Activated naive CD8-positive, alpha-beta T cell treated with anti-CD3 and anti-CD28 coated beads, Interleukin-2, amount 50 U/mL, for 24 hours (primary cell): ENCODE measurements around the gene RTTN.
A peak's percentile ranks its signal among the peaks of the same experiment; 100 is the strongest.

Experiments used
- ATAC-seq: fragments of 150-1000 bp; cut with Tn5 transposase; one replicate; pipeline ENCODE4 v1.10.0; 2021
- DNase-seq: peaks from one replicate; pipeline ENCODE4 v3.0.0; 2021
- H3K27ac Mint-ChIP-seq: one replicate; pipeline ENCODE4 v1.8.0; 2021; ENCODE audit warnings: mild to moderate bottlenecking, mixed read lengths
- H3K27me3 Mint-ChIP-seq: one replicate; pipeline ENCODE4 v1.8.0; 2021; ENCODE audit warnings: mixed read lengths
- H3K36me3 Mint-ChIP-seq: one replicate; pipeline ENCODE4 v1.8.0; 2021; ENCODE audit warnings: low read depth, mixed read lengths
- H3K4me1 Mint-ChIP-seq: one replicate; pipeline ENCODE4 v1.8.0; 2021; ENCODE audit warnings: mixed read lengths
- H3K4me3 Mint-ChIP-seq: one replicate; pipeline ENCODE4 v1.8.0; 2021; ENCODE audit warnings: mild to moderate bottlenecking, moderate library complexity, mixed read lengths
- H3K9me3 Mint-ChIP-seq: one replicate; pipeline ENCODE4 v1.8.0; 2021; ENCODE audit warnings: mixed read lengths

The RTTN gene

DNA sequence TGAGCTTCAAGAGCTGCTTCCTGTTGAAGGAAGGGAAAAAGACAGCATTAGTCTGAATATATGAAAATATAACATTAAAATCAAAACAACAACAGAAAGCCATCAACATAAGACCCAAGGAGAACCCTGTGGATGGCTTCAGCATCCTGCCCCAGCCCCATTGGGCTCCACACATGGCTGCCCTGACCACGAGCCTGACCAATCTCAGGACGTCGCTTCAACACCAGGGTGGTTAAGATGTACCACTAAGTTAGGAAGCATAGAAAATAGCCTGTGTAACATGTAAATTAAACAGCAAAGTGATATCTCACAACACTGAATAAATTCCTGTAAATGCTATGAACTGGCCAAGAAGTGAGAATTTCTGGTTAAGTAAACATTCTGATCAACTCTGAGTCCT is 180.7 kb downstream of the RTTN start:
- H3K27me3 Mint-ChIP-seq, result no peaks in the 10 kb centered on the region
- DNase-seq, result no peak
- H3K4me1 Mint-ChIP-seq, result no peaks in the 10 kb centered on the region
- H3K36me3 Mint-ChIP-seq, result peaks cover 46% of the 10 kb centered on the region
- H3K4me3 Mint-ChIP-seq, result no peak overlapping the region
- no peaks in the 10 kb centered on the region for H3K9me3 Mint-ChIP-seq
- no peak for ATAC-seq
- H3K27ac Mint-ChIP-seq, result no peak overlapping the region

GRCh38 chr18:70024093-70024492 is 181.4 kb downstream of the RTTN start:
- Mint-ChIP-seq H3K36me3 (peaks cover 46% of the 10 kb centered on the region), H3K4me1 (no peaks in the 10 kb centered on the region), H3K27me3 (no peaks in the 10 kb centered on the region), H3K4me3 (no peak overlapping the region), H3K9me3 (no peaks in the 10 kb centered on the region), H3K27ac (no peak overlapping the region)
- ATAC-seq (no peak), DNase-seq (no peak)

DNA sequence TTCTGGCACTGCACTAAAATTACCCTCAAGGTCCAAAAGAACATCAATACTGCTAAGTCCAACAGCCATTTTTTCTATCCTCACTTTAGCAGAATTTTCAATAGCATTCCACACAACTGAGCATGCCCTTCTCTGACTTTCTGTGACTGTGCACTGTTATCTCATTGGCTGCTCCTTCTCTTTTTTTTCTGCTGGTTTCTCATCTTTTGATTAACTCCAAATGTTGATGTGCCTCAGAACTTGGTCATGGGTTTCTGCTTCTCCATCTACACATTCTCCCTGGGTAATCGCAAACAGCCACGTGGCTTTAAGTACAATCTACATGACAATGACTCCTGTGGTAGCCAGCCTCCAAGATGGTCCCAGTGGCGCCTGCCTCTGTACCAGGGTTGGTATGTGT is 182.9 kb downstream of the RTTN start:
- no peak for ATAC-seq
- Mint-ChIP-seq H3K36me3 (peaks cover 38% of the 10 kb centered on the region), H3K4me1 (no peaks in the 10 kb centered on the region), H3K27me3 (no peaks in the 10 kb centered on the region), H3K27ac (no peak overlapping the region), H3K4me3 (no peak overlapping the region), H3K9me3 (no peaks in the 10 kb centered on the region)
- no peak for DNase-seq

DNA sequence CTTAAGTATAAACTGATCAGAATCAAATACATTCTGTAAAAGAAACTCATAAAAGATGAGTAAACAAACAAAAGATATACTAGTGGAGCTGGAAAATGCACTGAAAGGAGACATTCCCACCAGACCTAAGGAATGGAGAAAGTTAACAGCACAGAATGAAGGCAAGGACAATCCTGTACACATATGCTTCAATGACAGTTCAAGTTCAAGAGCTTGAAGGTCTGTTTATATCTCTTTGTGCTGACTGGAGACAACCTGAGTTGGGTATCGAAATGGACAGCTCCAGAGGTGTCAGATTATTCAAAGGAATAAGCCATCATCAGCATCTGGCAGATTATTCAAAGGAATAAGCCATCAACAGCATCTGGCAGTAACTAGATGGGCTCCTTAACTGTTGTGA is 184.0 kb downstream of the RTTN start:
- H3K27me3 Mint-ChIP-seq, result no peaks in the 10 kb centered on the region
- H3K27ac Mint-ChIP-seq, result no peak overlapping the region
- no peak for DNase-seq
- no peaks in the 10 kb centered on the region for H3K4me1 Mint-ChIP-seq
- no peak overlapping the region for H3K4me3 Mint-ChIP-seq
- ATAC-seq, result no peak
- H3K9me3 Mint-ChIP-seq, result no peaks in the 10 kb centered on the region
- H3K36me3 Mint-ChIP-seq, result peaks cover 39% of the 10 kb centered on the region

DNA sequence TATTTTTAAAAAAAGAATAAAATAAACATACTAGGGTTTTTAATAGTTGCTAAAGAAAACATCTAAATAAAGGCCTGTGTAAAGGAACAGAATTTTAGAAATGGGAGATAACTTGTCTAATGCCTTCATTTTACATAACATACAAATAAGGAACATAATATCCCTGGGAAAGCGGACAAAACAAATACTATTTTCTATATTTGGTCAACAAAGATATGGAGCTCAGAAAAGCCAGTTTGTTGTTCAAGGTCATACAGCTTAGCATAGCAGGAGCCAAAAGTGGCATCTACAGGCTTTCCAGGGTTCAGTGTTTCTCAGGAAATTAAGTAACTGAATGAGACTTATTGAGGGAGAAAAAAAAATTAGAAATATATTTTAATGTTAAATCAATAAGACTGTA is 184.4 kb downstream of the RTTN start:
- DNase-seq, result no peak
- peaks cover 43% of the 10 kb centered on the region for H3K36me3 Mint-ChIP-seq
- H3K27me3 Mint-ChIP-seq, result no peaks in the 10 kb centered on the region
- no peak for ATAC-seq
- no peaks in the 10 kb centered on the region for H3K4me1 Mint-ChIP-seq
- H3K27ac Mint-ChIP-seq, result no peak overlapping the region
- no peaks in the 10 kb centered on the region for H3K9me3 Mint-ChIP-seq
- H3K4me3 Mint-ChIP-seq, result no peak overlapping the region

GRCh38 chr18:70019991-70020390 is 185.5 kb downstream of the RTTN start:
- DNase-seq (no peak), ATAC-seq (no peak)
- peaks cover 40% of the 10 kb centered on the region for H3K36me3 Mint-ChIP-seq
- no peak overlapping the region for H3K27ac Mint-ChIP-seq
- no peaks in the 10 kb centered on the region for H3K27me3 Mint-ChIP-seq
- no peaks in the 10 kb centered on the region for H3K9me3 Mint-ChIP-seq
- H3K4me3 Mint-ChIP-seq, result no peak overlapping the region
- H3K4me1 Mint-ChIP-seq, result no peaks in the 10 kb centered on the region

DNA sequence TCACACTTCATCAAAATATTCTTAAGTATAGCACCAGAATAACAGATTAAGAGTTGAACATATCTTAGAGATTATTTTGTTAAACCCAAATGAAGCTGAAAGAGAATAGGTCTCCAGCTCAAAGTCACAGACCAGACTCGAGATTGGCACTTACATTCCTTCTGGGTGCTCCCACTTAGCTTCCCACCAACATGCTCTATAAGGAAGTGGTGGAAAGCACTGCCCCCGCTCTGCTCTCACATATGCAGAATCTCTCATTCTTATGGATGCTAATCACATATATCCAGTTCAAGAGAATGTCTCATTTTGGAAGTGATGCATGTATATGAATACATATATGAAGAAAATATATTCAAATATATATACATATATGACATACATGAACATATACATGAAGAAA is 186.4 kb downstream of the RTTN start:
- Mint-ChIP-seq H3K27ac (no peak overlapping the region), H3K27me3 (no peaks in the 10 kb centered on the region), H3K36me3 (peaks cover 40% of the 10 kb centered on the region), H3K4me1 (no peaks in the 10 kb centered on the region), H3K9me3 (no peaks in the 10 kb centered on the region), H3K4me3 (no peak overlapping the region)
- DNase-seq (no peak), ATAC-seq (no peak)

DNA sequence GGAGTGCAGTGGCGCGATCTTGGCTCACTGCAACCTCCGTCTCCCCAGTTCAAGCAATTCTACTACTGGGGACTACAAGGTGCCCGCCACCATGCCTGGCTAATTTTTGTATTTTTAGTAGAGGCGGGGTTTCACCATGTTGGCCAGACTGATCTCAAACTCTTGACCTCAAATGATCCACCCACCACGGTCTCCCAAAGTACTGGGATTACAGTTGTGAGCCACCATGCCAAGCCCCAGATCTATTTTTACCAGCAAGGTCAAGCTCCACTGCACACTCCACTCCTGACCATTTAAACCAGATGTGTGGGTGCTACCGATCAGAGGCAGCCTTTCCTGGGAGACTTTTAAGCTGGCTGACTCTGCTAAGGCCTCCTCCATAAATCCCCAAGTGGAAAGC is 190.4 kb downstream of the RTTN start:
- Mint-ChIP-seq H3K27me3 (no peaks in the 10 kb centered on the region), H3K4me3 (no peak overlapping the region), H3K36me3 (peaks cover 46% of the 10 kb centered on the region), H3K9me3 (no peaks in the 10 kb centered on the region), H3K4me1 (no peaks in the 10 kb centered on the region), H3K27ac (no peak overlapping the region)
- DNase-seq, result no peak
- ATAC-seq, result no peak

GRCh38 chr18:70005580-70005979 is 199.9 kb downstream of the RTTN start:
- ATAC-seq, result no peak
- DNase-seq, result no peak
- Mint-ChIP-seq H3K27ac (no peak overlapping the region), H3K4me3 (no peak overlapping the region), H3K9me3 (peaks cover 3% of the 10 kb centered on the region), H3K4me1 (no peaks in the 10 kb centered on the region), H3K36me3 (peaks cover 51% of the 10 kb centered on the region), H3K27me3 (no peaks in the 10 kb centered on the region)

DNA sequence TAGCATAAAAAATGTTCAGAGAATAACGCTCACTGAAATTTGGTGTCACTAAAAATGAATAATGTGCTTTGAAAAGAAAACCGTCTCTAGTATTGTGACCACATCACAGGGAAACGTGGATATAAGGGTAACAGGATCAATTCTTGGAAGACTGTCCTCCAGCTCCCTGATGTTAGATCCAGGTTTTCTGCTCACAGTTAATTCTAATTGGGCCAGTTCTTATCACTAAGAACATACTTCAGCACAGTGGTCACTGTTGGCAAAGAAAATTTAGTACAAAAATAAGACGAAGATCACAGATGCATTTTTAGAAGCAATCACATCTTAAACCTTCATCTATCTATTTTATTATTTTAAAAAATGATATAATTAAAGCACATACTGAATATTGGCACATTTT is 200.8 kb downstream of the RTTN start:
- no peak overlapping the region for H3K4me3 Mint-ChIP-seq
- H3K4me1 Mint-ChIP-seq, result no peaks in the 10 kb centered on the region
- ATAC-seq, result no peak
- peaks cover 3% of the 10 kb centered on the region for H3K9me3 Mint-ChIP-seq
- H3K36me3 Mint-ChIP-seq, result peaks cover 47% of the 10 kb centered on the region
- no peak for DNase-seq
- H3K27ac Mint-ChIP-seq, result no peak overlapping the region
- no peaks in the 10 kb centered on the region for H3K27me3 Mint-ChIP-seq

- no peak overlapping the region for H3K27ac Mint-ChIP-seq
- DNase-seq (no peak), ATAC-seq (no peak)
- no peak overlapping the region for H3K4me3 Mint-ChIP-seq
- H3K27me3 Mint-ChIP-seq, result no peaks in the 10 kb centered on the region
- peaks cover 7% of the 10 kb centered on the region for H3K9me3 Mint-ChIP-seq
- peaks cover 57% of the 10 kb centered on the region for H3K36me3 Mint-ChIP-seq
- peaks cover 16% of the 10 kb centered on the region for H3K4me1 Mint-ChIP-seq
Measured at GRCh38 chr18:69999656-70000055, 205.8 kb downstream of the RTTN start.

- peaks cover 60% of the 10 kb centered on the region for H3K36me3 Mint-ChIP-seq
- no peak overlapping the region for H3K4me3 Mint-ChIP-seq
- no peak for ATAC-seq
- no peak overlapping the region for H3K27ac Mint-ChIP-seq
- H3K4me1 Mint-ChIP-seq, result peaks cover 26% of the 10 kb centered on the region
- no peaks in the 10 kb centered on the region for H3K27me3 Mint-ChIP-seq
- DNase-seq, result no peak
- H3K9me3 Mint-ChIP-seq, result peaks cover 11% of the 10 kb centered on the region
Measured at GRCh38 chr18:69998523-69998987, 206.9 kb downstream of the RTTN start.

DNA sequence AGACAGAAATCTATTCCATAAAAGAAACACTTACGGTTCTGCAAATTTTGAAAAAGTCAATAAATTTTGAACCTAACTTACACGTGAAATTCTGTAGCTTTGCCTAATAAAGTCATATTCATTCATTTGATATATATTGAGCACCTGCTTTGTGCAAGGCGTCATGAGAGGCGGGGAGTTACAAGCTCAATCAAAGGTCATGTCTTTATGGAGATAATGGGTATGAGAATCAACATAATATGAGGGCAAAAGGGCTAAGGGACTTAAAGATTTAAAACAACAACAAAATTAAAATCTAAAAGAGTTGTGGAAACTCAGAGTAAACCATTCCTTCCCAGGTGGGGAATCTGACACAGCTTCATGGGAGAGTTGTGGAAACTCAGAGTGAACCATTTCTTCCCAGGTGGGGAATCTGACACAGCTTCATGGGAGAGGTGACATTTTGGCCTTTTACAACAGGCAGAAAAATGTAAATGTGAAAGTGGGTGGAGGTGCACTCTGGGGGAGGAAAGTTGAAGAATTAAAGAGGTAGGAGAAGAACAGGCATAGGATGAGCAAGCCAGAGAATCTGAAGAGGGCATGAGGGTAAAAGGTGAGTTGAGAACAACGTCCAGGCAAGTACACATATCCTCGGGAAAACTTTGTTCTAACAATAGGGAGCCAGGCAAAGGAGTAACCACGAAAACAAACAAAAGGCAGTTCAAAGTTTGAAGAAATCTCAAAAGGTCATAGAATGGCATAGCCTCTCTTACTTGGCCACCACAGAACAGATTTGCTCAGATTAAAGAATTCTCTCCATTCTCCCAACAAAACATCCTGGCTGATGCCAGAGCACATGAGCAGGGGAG is 208.3 kb downstream of the RTTN start:
- peaks cover 66% of the 10 kb centered on the region for H3K36me3 Mint-ChIP-seq
- no peak overlapping the region for H3K4me3 Mint-ChIP-seq
- peaks cover 22% of the 10 kb centered on the region for H3K9me3 Mint-ChIP-seq
- ATAC-seq (peak; percentile 47), DNase-seq (no peak)
- H3K27ac Mint-ChIP-seq, result peak overlapping the region; percentile 2
- H3K27me3 Mint-ChIP-seq, result no peaks in the 10 kb centered on the region
- peaks cover 30% of the 10 kb centered on the region for H3K4me1 Mint-ChIP-seq

DNA sequence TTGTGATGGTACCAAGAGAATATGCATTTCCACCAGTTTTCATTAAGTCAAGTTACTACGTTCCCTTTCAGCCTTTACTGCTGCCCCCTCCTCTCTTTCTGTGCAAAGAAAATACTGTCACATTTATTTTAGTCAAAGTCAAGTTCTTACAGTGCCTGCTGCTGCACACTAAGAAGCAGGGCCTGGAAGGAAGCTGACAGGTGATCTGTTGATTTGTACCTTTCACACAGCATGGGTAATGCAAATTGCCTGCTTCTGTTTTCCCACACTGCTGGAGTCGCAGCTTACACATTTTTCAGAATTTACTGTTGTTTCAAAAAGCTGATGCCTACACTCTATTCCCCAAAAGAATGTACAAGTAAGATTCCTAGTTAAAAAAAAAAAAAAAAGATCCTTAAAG is 209.1 kb downstream of the RTTN start:
- Mint-ChIP-seq H3K4me3 (no peak overlapping the region), H3K9me3 (peaks cover 30% of the 10 kb centered on the region), H3K36me3 (peaks cover 67% of the 10 kb centered on the region), H3K27ac (no peak overlapping the region), H3K4me1 (peaks cover 30% of the 10 kb centered on the region), H3K27me3 (no peaks in the 10 kb centered on the region)
- DNase-seq (no peak), ATAC-seq (no peak)

DNA sequence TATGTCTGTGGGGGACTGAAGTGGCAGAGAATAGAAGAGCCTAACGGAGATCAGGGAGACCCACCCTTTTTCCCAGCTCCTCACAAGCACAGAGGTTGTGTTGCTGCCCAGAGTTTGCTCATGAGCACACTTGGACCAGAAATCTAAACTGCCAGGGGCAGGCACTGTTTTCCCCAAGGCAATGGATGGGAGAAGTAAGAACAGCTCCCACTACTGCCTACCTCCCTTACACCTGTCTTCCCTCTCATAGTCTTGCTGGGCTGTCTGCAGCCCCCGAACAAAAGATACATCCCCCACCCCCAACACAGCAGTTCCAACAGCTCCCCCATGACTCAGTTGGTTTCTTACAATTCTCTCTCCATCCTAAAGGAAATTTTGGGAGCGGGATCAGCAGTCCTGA is 209.7 kb downstream of the RTTN start:
- H3K9me3 Mint-ChIP-seq, result peaks cover 36% of the 10 kb centered on the region
- H3K4me3 Mint-ChIP-seq, result no peak overlapping the region
- ATAC-seq (no peak), DNase-seq (no peak)
- H3K36me3 Mint-ChIP-seq, result peaks cover 68% of the 10 kb centered on the region
- H3K27me3 Mint-ChIP-seq, result no peaks in the 10 kb centered on the region
- H3K27ac Mint-ChIP-seq, result peak overlapping the region; percentile 29
- peaks cover 30% of the 10 kb centered on the region for H3K4me1 Mint-ChIP-seq

DNA sequence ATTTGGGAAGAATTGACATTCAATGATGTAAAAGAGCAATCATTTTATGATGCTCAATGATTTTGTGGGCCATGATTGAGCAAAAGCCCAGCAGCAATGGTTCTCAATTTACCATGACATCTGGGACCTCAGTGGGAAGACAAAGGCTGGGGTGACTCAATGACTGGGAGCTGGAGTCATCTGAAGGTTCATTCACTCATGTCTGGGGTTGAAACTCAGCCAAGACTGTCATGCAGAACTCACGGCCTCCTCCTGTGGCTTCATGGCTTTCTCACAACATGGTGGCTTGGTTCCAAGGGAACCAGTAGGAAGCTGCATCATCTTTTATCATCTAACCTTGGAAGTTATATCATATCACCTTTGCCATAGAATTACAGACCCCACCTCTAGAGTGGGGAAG is 212.7 kb downstream of the RTTN start:
- no peak for ATAC-seq
- H3K4me3 Mint-ChIP-seq, result no peak overlapping the region
- peaks cover 78% of the 10 kb centered on the region for H3K36me3 Mint-ChIP-seq
- DNase-seq, result no peak
- no peak overlapping the region for H3K27ac Mint-ChIP-seq
- H3K4me1 Mint-ChIP-seq, result peaks cover 25% of the 10 kb centered on the region
- no peaks in the 10 kb centered on the region for H3K27me3 Mint-ChIP-seq
- H3K9me3 Mint-ChIP-seq, result peaks cover 54% of the 10 kb centered on the region
